ENCODE measurements around the gene CNNM4. TPM values are rescaled to one million over a fixed set of nuclear protein-coding genes. Genes with fewer than 3 reads are reported as not detected.

Gene CNNM4
- total RNA-seq, 2 donors from 2014 or later: 9.2 to 13.9 TPM

DNA sequence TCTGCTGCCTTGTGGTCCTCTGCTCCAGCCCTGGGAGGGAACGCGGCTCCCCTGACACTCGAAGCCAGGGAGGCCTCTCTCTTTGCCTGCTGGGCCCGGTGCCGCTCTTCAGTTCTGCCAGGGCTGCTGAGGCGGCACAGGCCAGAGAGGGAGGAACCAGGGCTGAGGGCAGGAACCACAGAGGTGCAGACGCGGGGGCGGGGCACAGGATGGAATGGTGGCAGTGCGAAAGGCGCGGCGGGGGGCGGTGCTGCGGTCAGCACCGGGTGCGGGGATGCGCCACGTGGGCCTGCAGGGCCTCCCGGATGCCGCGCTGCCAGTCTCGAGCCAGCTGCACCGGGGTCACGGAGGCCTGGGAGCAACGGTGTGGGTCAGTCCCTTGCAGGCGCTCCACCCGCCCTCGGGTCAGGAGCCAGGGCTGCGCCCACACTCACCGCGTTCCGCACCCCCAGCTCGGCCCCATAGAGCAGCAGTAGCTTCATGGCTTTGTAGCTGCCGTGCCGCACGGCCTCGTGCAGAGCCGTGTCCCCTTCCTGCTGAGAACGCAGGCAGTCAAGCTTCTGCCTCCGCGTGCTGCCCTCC lies 78.7 kb downstream of the CNNM4 start:
- TF ChIP-seq POLR2A (IDR thresholded peaks at IDR 0.05): no peak
- TF ChIP-seq, protein P1, sequence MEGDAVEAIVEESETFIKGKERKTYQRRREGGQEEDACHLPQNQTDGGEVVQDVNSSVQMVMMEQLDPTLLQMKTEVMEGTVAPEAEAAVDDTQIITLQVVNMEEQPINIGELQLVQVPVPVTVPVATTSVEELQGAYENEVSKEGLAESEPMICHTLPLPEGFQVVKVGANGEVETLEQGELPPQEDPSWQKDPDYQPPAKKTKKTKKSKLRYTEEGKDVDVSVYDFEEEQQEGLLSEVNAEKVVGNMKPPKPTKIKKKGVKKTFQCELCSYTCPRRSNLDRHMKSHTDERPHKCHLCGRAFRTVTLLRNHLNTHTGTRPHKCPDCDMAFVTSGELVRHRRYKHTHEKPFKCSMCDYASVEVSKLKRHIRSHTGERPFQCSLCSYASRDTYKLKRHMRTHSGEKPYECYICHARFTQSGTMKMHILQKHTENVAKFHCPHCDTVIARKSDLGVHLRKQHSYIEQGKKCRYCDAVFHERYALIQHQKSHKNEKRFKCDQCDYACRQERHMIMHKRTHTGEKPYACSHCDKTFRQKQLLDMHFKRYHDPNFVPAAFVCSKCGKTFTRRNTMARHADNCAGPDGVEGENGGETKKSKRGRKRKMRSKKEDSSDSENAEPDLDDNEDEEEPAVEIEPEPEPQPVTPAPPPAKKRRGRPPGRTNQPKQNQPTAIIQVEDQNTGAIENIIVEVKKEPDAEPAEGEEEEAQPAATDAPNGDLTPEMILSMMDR (IDR thresholded peaks at IDR 0.05): no peak
- Histone ChIP-seq H3K27me3 (replicated peaks; ENCODE audit: insufficient read depth) (no peaks in the 10 kb centered on the region), H3K4me3 (no peak overlapping the region), H3K27ac (no peak overlapping the region), H3K36me3 (no peaks in the 10 kb centered on the region), H3K4me1 (replicated peaks) (no peaks in the 10 kb centered on the region), H3K9me3 (no peaks in the 10 kb centered on the region)
- 32% methylated on average over 40 of the region's 42 CpGs for WGBS
- intact Hi-C loops (cut with DNase I): no loop called here
- no peak for DNase-seq (ENCODE audit: low spot score)

DNA sequence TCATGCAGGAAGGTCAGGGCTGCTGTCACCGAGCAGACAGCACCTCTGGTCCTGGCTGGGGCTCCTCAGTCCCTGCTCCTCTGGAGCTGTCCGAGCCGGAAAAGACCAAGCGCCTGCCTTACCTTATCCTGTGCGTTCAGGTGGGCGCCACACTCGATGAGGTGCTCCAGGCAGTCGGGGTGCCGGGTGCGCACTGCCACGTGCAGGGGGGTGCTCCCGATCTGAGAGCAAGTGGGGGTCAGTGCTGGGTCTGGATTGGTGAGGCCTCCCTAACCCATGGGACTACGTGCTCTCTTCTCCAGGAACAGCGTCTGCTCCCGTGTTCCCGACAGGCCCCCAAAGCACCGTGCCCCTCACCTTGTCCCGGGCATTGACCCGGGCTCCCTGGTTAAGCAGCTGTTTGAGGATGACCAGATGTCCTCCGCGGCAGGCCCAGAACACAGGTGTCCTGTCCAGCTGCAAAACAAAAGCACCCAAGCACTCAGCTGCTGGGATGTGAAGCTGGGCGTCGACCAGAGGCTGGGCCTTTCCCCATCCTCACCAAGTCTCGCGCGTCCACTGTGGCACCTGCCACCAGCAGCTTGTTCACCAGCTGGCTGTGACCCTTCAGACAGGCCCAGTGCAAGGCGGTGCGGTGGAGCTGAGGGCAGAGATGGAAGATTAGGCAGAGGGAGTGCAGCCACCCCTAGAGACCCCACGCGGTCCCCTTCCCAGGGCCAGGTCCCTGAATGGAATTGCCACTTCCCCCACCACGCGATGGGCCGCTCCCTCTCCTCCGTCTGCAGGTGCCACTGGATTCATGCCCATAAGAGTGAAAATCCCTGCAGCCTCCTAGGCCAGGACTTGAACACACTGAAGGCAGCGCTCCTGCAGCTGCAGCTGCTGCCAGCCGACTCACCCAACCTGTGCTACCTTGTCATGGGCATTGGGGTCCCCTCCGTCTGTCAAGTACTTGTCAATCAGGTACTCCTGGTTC lies 79.5 kb downstream of the CNNM4 start:
- no peaks in the 10 kb centered on the region for H3K36me3 ChIP-seq
- no peak overlapping the region for H3K4me3 ChIP-seq
- no peak for DNase-seq (ENCODE audit: low spot score)
- H3K9me3 ChIP-seq: no peaks in the 10 kb centered on the region
- 88% methylated on average over 37 of the region's 37 CpGs for WGBS
- intact Hi-C loops (cut with DNase I): no loop called here
- no peak overlapping the region for H3K27ac ChIP-seq
- H3K27me3 ChIP-seq (replicated peaks; ENCODE audit: insufficient read depth): no peaks in the 10 kb centered on the region
- no peaks in the 10 kb centered on the region for H3K4me1 ChIP-seq (replicated peaks)
- no peak for TF ChIP-seq POLR2A (IDR thresholded peaks at IDR 0.05)
- TF ChIP-seq, protein P1 (IDR thresholded peaks at IDR 0.05): no peak
- TF ChIP-seq POLR2AphosphoS5 (IDR thresholded peaks at IDR 0.05): no peak

DNA sequence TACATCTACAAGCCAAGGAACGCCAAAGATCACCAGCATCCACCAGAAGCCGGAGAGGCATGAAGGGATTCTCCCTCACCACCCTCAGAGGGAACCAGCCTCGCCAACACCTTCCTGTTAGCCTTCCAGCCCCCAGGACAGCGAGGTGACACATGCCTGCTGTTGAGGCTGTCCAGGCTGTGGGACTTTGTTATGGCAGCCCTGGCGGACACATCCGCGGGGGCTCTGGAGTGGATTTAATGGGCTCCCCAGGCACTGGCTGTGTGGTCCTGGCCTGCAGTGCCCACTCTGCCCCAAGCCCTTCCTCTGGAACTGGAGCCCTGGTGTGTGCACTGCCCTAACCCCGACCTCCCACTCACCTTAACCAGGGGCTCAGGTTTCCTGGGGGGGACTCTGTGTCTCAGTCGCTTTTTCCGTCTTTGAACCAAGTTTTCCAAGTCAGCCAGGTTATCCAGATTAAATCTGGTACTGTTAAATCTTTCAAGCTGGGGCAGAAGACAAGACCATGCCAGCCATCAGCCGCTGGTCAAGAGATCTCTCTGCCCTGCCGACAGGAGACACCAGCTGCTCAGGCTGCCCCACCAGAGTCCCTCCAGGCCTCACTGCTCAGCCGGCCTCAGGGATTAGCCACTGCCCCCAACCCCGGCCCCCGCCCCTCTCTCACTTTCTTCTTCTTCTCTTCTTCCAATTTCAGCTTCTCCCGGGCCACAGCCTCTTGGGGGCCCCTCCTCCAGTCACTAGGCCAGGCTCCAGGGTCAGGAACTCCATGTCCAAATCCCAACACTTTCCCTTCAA lies 81.2 kb downstream of the CNNM4 start:
- Histone ChIP-seq H3K9me3 (no peaks in the 10 kb centered on the region), H3K27me3 (replicated peaks; ENCODE audit: insufficient read depth) (no peaks in the 10 kb centered on the region), H3K4me3 (no peak overlapping the region), H3K36me3 (no peaks in the 10 kb centered on the region), H3K27ac (no peak overlapping the region), H3K4me1 (replicated peaks) (no peaks in the 10 kb centered on the region)
- intact Hi-C loops (cut with DNase I): no loop called here
- 80% methylated on average over 16 of the region's 16 CpGs for WGBS
- no peak for TF ChIP-seq POLR2A (IDR thresholded peaks at IDR 0.05)
- TF ChIP-seq POLR2AphosphoS5 (IDR thresholded peaks at IDR 0.05): no peak
- TF ChIP-seq, protein P1 (IDR thresholded peaks at IDR 0.05): no peak
- no peak for DNase-seq (ENCODE audit: low spot score)

DNA sequence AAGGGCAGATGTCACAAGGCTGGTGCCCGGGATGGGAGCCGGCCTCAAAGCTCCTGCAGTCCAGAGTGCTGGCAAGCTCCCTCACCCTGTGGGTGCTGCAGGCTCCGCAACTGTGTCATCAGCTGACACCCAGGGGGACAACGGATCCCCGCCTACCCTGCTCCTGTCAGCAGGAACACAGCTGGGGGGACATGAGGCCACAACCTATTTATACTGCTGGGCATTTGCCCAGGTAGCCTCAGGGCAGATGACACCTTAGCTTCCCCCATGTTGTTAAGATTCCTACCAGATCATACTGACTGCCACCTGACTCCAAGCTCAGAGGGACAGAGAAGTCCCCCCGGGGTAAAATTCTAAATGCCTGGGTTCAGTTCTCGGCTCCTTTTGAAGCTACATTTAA lies 81.9 kb downstream of the CNNM4 start:
- intact Hi-C loops (cut with DNase I): no loop called here
- TF ChIP-seq, protein P1 (IDR thresholded peaks at IDR 0.05): no peak
- TF ChIP-seq POLR2AphosphoS5 (IDR thresholded peaks at IDR 0.05): no peak
- 69% methylated on average over 7 of the region's 7 CpGs for WGBS
- H3K27me3 ChIP-seq (replicated peaks; ENCODE audit: insufficient read depth): no peaks in the 10 kb centered on the region
- H3K4me1 ChIP-seq (replicated peaks): no peaks in the 10 kb centered on the region
- DNase-seq (ENCODE audit: low spot score): no peak
- no peaks in the 10 kb centered on the region for H3K9me3 ChIP-seq
- no peak overlapping the region for H3K4me3 ChIP-seq
- no peak overlapping the region for H3K27ac ChIP-seq
- H3K36me3 ChIP-seq: no peaks in the 10 kb centered on the region
